ENCODE results near the gene TMEM91. TPM values are rescaled to one million over a fixed set of nuclear protein-coding genes. Genes with fewer than 3 reads are reported as not detected.
A peak's percentile ranks its signal among the peaks of the same experiment; 100 is the strongest.

Gene TMEM91
- total and polyA plus RNA-seq, 9 of the 15 experiments (the other 6 are each of a cell fraction or from before 2014, with no cell fraction given) = 1.2 to 5.2 (median 2.7) TPM

GRCh38 chr19:41397086-41398049 is 21.0 kb downstream of the TMEM91 start, which contains the start of the genes BCKDHA and EXOSC5 (continued):
- TF ChIP-seq HNRNPL (IDR thresholded peaks at IDR 0.05; ENCODE audit: low read depth, low read length) = no peak
- TF ChIP-seq DDX20 (tag; IDR thresholded peaks at IDR 0.05; ENCODE audit: low read depth) = no peak
- no peak for TF ChIP-seq NFYB (IDR thresholded peaks at IDR 0.05; ENCODE audit: extremely low read depth, insufficient read length)
- TF ChIP-seq ETV6 (IDR thresholded peaks at IDR 0.05; ENCODE audit: borderline replicate concordance in 1 of 2, low read depth in 2 of 2, low read length in 1 of 2) = no peak
- no peak for TF ChIP-seq ETV6 (CRISPR knock-in tag; IDR thresholded peaks at IDR 0.05; ENCODE audit: borderline replicate concordance)
- no peak for TF ChIP-seq GTF2A2 (tag; IDR thresholded peaks at IDR 0.05)
- no peak for TF ChIP-seq ATF1 (CRISPR knock-in tag; IDR thresholded peaks at IDR 0.05)
- peak; percentile 89 for TF ChIP-seq ATF1 (tag; IDR thresholded peaks at IDR 0.05)
- peak; percentile 69; the same call in 1 of the 2 replicates for TF ChIP-seq FOXM1 (IDR thresholded peaks at IDR 0.05; ENCODE audit: low read depth)
- TF ChIP-seq FOXM1 (CRISPR knock-in tag; IDR thresholded peaks at IDR 0.05; ENCODE audit: low read depth) = no peak
- TF ChIP-seq PHTF2 (CRISPR knock-in tag; IDR thresholded peaks at IDR 0.05) = no peak
- TF ChIP-seq SNRNP70 (optimal IDR thresholded peaks at IDR 0.05; ENCODE audit: low read depth, low read length) = no peak
- no peak for TF ChIP-seq DPF2 (IDR thresholded peaks at IDR 0.05)
- TF ChIP-seq, protein P1, sequence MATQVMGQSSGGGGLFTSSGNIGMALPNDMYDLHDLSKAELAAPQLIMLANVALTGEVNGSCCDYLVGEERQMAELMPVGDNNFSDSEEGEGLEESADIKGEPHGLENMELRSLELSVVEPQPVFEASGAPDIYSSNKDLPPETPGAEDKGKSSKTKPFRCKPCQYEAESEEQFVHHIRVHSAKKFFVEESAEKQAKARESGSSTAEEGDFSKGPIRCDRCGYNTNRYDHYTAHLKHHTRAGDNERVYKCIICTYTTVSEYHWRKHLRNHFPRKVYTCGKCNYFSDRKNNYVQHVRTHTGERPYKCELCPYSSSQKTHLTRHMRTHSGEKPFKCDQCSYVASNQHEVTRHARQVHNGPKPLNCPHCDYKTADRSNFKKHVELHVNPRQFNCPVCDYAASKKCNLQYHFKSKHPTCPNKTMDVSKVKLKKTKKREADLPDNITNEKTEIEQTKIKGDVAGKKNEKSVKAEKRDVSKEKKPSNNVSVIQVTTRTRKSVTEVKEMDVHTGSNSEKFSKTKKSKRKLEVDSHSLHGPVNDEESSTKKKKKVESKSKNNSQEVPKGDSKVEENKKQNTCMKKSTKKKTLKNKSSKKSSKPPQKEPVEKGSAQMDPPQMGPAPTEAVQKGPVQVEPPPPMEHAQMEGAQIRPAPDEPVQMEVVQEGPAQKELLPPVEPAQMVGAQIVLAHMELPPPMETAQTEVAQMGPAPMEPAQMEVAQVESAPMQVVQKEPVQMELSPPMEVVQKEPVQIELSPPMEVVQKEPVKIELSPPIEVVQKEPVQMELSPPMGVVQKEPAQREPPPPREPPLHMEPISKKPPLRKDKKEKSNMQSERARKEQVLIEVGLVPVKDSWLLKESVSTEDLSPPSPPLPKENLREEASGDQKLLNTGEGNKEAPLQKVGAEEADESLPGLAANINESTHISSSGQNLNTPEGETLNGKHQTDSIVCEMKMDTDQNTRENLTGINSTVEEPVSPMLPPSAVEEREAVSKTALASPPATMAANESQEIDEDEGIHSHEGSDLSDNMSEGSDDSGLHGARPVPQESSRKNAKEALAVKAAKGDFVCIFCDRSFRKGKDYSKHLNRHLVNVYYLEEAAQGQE (IDR thresholded peaks at IDR 0.05; ENCODE audit: borderline replicate concordance) = peak; percentile 47; the same call in 1 of the 2 replicates
- TF ChIP-seq, protein P1 (CRISPR knock-in tag; IDR thresholded peaks at IDR 0.05; ENCODE audit: low read depth) = no peak
- no peak for TF ChIP-seq KDM1A (IDR thresholded peaks at IDR 0.05)
- no peak for TF ChIP-seq PTRF (tag; IDR thresholded peaks at IDR 0.05)
- TF ChIP-seq, protein P2, sequence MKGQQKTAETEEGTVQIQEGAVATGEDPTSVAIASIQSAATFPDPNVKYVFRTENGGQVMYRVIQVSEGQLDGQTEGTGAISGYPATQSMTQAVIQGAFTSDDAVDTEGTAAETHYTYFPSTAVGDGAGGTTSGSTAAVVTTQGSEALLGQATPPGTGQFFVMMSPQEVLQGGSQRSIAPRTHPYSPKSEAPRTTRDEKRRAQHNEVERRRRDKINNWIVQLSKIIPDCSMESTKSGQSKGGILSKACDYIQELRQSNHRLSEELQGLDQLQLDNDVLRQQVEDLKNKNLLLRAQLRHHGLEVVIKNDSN (CRISPR knock-in tag; IDR thresholded peaks at IDR 0.05) = peak; percentile 97
- TF ChIP-seq U2AF2 (optimal IDR thresholded peaks at IDR 0.05; ENCODE audit: low read depth, low read length) = no peak
- no peak for TF ChIP-seq ZNF707 (CRISPR knock-in tag; conservative IDR thresholded peaks at IDR 0.05)

Measured in K562 (cell line).